ENCODE results near the gene ARHGEF19.
"Not testable (repeated sequence)": the region's sequence is repeated elsewhere in the genome, so short reads cannot be mapped to it uniquely, and the experiment has no call there.

The ARHGEF19 gene

GRCh38 chr1:16163608-16164212 lies 48.7 kb downstream of the ARHGEF19 start:
- not testable (repeated sequence) for DNase-seq

GRCh38 chr1:16162163-16162822 lies 50.2 kb downstream of the ARHGEF19 start:
- no peak for DNase-seq

GRCh38 chr1:16161717-16162116 lies 50.7 kb downstream of the ARHGEF19 start:
- DNase-seq: no peak

- DNase-seq: no peak
Observed at GRCh38 chr1:16158993-16159831, 53.2 kb downstream of the ARHGEF19 start.

- DNase-seq: no peak
Observed at GRCh38 chr1:16158025-16158424, 54.4 kb downstream of the ARHGEF19 start.

GRCh38 chr1:16156848-16157495 lies 55.5 kb downstream of the ARHGEF19 start:
- DNase-seq: no peak

- DNase-seq: peak; percentile 89
Observed at GRCh38 chr1:16155537-16156410, 56.7 kb downstream of the ARHGEF19 start, which contains the start of gene EPHA2. TSS of gene EPHA2 (minus strand) at chr1:16156069. CDS start at chr1:16155932, 137 bp downstream.

GRCh38 chr1:16153999-16154673 lies 58.3 kb downstream of the ARHGEF19 start:
- DNase-seq: no peak

GRCh38 chr1:16153096-16153998 lies 59.1 kb downstream of the ARHGEF19 start:
- DNase-seq: no peak

GRCh38 chr1:16152481-16153087 lies 59.9 kb downstream of the ARHGEF19 start:
- no peak for DNase-seq

- DNase-seq: no peak
Observed at GRCh38 chr1:16151995-16152384, 60.5 kb downstream of the ARHGEF19 start.

GRCh38 chr1:16151196-16151994 lies 61.1 kb downstream of the ARHGEF19 start:
- DNase-seq: no peak

- no peak for DNase-seq
Observed at GRCh38 chr1:16150508-16150907, 61.9 kb downstream of the ARHGEF19 start.

- DNase-seq: no peak
Observed at GRCh38 chr1:16149702-16150488, 62.6 kb downstream of the ARHGEF19 start.

- no peak for DNase-seq
Observed at GRCh38 chr1:16149146-16149545, 63.3 kb downstream of the ARHGEF19 start.

- no peak for DNase-seq
Observed at GRCh38 chr1:16148329-16149092, 63.9 kb downstream of the ARHGEF19 start.
